RPMI7951 (cell line): ENCODE measurements around the gene RGL1. TPM values are rescaled to one million over a fixed set of nuclear protein-coding genes. Genes with fewer than 3 reads are reported as not detected.

Experiments
- DNase-seq: peaks from one replicate; pipeline ENCODE4 v3.0.0-alpha.2; 2012; ENCODE audit warnings: low read depth
- total RNA-seq: library from RNA; depleted of rRNA; stranded (reverse); fragments of >200 nt; shearing (Covaris generic); gene quantifications from 2 replicates; pipeline ENCODE4 v1.2.3, GENCODE V29; 2014

Gene RGL1
- total RNA-seq, 1 experiment from 2014 or later, result 23.6 TPM

DNA sequence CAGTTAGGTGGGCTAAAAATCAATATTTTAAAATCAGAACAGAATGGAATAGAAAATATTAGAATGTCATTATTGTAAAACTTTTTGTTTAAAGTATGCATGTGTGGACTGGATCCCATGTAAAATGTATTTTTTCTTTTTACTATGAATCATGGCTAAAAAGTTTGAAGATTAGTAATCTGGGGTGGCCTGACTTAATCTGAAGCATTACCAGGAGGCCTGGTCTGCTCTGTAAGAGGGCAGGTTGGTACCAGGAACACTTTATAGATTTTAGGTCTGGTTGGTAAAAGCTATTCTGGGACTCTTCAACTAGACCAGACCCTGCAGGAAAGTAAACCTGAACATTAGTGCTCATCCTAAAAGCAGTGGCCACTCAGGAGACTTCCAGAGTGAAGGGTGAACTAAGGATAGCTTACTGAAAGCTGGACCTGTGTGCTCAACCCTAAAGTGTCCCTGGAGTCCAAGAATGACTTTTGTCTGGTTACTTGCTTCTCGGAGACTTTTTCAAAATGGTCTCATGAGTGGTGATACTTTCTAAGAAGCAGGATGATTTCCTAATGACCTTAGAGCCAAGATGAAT lies 16.5 kb downstream of the RGL1 start:
- no peak for DNase-seq

DNA sequence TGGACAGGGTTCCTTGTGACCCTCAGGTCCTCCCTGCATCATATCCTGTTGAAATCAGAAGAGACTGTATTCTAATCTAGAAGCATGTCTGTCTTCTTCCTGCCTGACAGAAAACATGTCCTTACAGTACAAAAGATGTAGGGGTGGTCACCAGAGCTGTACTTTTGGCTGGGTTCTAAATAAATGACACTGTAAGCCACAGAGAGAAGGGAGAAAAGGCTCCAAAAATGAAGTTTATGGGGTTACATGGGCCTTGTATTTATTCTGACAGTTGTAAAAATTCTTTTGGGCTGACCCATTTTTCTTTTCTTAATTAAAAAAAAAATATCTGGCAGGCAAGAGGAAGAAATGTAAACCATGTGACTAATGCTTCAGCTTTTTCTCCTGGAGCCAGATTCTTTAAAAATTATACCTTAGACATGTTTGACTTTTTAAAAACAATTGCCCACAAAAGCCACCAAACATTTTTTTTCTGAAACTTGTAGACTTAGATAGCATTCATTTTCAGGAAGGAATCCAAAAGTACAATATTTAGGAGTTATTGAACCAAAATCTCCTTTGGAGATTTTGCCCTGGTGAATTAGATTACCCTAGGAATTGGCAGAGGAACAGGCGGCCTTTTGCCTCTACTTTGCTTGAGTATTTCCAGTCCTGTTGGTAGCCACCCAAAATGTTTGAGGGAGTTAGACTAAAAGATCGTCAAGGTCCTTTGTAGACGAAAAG lies 17.1 kb downstream of the RGL1 start:
- peak; percentile 35 for DNase-seq

DNA sequence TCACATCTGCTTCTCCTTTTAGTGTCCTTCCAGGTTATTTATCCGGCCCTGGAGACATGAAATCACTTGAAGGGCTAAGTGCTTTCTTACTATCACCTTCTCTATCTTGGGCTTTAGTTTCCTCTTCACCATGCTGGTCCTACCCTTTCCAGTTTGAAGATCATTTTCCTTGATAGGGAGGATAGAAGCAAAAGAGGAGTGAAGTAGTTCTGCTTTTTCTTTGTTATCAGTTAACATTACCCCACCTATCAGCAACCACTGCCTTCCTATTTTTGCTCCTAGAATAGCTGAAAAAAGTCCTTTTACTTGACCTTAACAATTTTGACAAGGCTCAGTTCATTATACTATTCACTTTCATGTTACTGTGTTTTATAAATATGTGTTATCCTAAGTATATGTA lies 19.4 kb downstream of the RGL1 start:
- no peak for DNase-seq

DNA sequence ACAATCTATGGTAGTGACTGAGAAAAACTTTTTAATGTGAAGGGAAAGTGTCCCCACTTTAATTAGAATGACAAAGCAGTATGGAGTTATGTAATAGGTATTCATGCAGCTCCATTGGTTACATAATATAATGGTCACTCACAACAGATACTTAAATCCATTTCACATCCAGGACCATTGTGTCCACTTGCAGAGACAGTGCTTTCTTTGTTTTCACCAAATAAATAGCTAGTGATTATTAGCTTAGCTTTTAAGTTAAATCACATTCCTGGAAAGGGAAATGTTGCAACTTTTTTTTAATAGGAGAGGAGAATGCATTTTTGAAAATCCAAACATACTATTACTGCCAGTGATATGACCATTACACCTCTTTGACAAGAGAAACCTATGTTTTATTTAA lies 22.9 kb downstream of the RGL1 start:
- DNase-seq, result no peak

- DNase-seq, result no peak
These were observed 25.5 kb downstream of the RGL1 start for GRCh38 chr1:183830389-183830788.

GRCh38 chr1:183831311-183831710 lies 26.4 kb downstream of the RGL1 start:
- no peak for DNase-seq

GRCh38 chr1:183832459-183832858 lies 27.5 kb downstream of the RGL1 start:
- no peak for DNase-seq

DNA sequence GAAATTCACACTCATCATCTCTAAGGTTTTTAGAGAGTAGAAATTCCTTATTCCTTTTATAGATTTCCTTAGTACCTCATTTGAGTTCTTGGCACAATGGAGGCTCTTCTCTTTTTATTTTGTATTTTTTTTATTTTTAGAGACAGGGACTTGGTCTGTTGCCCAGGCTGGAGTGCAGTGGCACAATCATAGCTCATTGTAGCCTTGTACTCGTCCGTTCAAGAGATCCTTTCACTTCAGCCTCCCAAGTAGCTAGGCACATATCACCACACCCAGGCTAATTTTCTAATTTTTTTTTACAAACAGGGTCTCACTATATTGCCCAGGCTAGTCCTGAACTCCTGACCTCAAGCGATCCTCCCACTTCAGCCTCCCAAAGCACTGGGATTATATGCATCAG lies 29.6 kb downstream of the RGL1 start:
- DNase-seq, result no peak

- DNase-seq, result no peak
These were observed 31.7 kb downstream of the RGL1 start for GRCh38 chr1:183836598-183836997.

DNA sequence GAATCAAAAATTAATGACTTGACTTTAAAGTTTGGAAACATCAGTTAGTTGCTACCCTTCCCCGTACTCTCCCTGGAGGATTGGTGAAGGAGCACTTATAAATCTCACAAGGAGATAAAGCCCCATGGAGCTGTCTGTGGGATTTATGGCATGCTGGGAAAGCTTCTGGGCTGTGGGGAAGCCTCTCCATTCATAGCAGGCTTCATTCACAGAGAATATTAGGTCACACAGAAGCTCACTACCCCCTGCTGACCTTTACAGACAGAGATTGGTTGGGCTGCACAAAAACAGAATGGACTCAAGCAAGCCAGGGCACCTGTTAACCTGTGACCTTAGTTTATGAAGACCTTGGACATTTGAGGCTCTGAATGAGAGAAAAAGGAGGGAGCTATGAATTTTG lies 32.1 kb downstream of the RGL1 start:
- DNase-seq, result no peak

GRCh38 chr1:183838221-183838620 lies 33.3 kb downstream of the RGL1 start:
- DNase-seq, result no peak

DNA sequence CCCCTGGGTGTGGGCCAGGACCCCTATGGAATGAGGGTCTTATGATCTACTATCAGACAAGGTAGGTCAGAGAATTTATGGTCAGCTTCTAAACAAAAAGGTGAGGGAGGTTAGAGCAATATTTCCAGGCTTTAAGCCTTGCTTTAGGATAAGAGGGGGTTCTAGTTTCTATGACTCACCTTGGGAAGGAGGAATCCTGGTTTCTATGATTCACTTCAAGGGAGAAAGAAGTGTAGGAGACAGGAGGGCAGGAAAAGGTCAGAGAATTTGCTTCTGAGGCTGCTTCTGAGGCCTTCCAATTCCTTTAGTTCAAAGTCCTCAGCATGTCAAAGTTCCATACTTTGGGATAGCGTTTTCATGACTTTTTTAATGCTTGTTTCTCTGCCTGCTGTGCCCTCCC lies 35.2 kb downstream of the RGL1 start:
- peak; percentile 74 for DNase-seq

DNA sequence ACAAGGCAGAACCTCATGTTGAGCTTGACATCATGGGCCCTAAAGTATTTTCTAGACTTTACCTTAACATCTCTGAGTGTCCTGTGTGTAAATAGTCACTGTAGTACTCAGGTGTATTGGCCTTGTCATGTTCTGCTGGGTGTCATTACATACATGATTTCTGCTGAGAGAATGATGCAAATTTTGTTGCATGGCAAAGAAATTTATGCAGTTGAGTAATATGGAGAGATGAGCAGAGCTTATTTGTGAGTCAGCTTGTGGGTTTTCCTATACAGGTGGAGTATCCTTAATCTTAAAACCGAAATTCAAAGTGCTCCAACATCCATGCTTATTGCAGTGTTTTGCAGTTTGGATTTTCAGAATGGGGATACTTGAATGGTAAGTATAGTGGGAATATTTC lies 36.6 kb downstream of the RGL1 start:
- DNase-seq, result peak; percentile 31

GRCh38 chr1:183841950-183842794 lies 37.3 kb downstream of the RGL1 start:
- peak; percentile 97 for DNase-seq

- DNase-seq, result no peak
These were observed 37.9 kb downstream of the RGL1 start for GRCh38 chr1:183842795-183843144.

DNA sequence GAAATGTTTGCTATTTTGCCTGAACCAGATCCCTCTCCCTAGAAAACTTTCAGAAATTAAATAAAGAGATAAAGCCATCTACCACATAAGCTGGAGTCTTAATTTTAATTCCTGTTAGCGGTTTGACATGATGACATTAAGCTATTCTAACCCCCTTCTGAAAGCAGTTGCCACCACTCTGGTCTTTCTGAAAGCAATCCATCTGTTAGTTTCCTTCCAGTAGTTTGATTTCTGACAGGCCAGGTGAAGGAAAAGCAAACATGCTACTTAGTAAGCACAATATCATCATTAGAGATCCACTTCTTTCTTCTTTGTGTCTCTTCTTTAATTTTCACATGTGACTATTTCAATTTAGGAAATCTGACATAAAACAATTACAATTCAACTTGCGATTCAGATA lies 39.9 kb downstream of the RGL1 start:
- DNase-seq, result no peak

GRCh38 chr1:183845681-183846080 lies 40.8 kb downstream of the RGL1 start:
- peak; percentile 60 for DNase-seq

- DNase-seq, result no peak
These were observed 42.7 kb downstream of the RGL1 start for GRCh38 chr1:183847641-183848040.

DNA sequence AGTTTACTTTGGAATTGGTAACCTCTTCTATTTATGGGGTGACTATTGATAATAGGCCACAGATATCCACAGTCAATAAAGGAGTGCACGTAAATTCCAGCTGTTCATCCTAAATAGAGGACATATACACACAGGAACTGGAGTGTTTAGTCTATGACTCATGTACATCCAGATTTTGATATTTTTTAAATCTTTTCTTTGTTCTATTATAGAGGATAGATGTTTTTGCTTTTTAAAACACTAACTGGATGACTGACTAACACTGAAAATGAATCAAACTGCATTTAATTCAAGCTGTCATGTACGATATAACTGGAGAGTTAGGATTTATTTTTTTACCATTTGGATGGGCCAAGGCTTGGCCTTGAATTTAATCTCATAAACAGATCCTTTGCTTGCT lies 45.9 kb downstream of the RGL1 start:
- DNase-seq, result no peak

DNA sequence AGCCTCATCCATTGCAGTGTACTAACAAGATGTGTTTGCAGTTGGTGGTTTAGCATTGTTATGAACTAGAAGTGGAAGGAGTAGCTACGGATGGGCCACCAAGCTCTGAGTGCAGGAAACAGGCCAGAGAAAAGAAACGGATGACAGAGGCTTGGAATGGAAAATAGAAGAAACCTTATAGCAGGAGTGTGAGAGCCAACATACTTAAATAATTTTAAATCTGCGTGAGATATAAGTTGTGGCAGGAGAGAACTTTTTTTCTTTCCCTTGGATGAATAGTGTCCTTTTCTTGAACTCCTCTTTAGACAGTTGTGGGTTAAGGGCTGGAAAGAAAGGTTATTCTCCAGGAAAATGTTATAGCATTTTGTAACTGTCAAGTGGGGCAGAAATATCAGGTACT lies 54.2 kb downstream of the RGL1 start:
- DNase-seq, result no peak

- no peak for DNase-seq
These were observed 54.9 kb downstream of the RGL1 start for GRCh38 chr1:183859831-183860230.

GRCh38 chr1:183862967-183863366 lies 58.0 kb downstream of the RGL1 start:
- no peak for DNase-seq

- no peak for DNase-seq
These were observed 58.9 kb downstream of the RGL1 start for GRCh38 chr1:183863852-183864251.
